Gastroesophageal sphincter (tissue), 3 donors: ENCODE measurements around the gene CEACAM20.

Source experiments
- EP300 ChIP-seq: sonication (generic); formaldehyde crosslinking; IDR thresholded peaks from one replicate; pipeline ENCODE4 v1.6.1; 2017; ENCODE audit warnings: antibody characterized with exemption, mild to moderate bottlenecking
- POLR2A ChIP-seq, 2 donors: fragments of 450-650 bp; IDR thresholded peaks; one replicate each; pipeline ENCODE4 v1.6.1; 2017; ENCODE audit warnings: antibody characterized with exemption in 2 of 2, mild to moderate bottlenecking in 2 of 2, moderate library complexity in 1 of 2
- POLR2AphosphoS5 ChIP-seq: sonication (generic); formaldehyde crosslinking; IDR thresholded peaks from one replicate; pipeline ENCODE4 v1.6.1; 2017; ENCODE audit warnings: antibody characterized with exemption
- TF ChIP-seq, protein P1 (sequence below), 4 experiments: fragments of 200-600 bp in 2 of 4; fragments of 450-650 bp in 2 of 4; sonication (generic) in 1 of 4; IDR thresholded peaks; one replicate each; pipeline ENCODE4 v1.5.1; 2017 to 2019; ENCODE audit warnings: antibody characterized with exemption in 4 of 4, mild to moderate bottlenecking in 2 of 4, moderate library complexity in 2 of 4

DNA sequence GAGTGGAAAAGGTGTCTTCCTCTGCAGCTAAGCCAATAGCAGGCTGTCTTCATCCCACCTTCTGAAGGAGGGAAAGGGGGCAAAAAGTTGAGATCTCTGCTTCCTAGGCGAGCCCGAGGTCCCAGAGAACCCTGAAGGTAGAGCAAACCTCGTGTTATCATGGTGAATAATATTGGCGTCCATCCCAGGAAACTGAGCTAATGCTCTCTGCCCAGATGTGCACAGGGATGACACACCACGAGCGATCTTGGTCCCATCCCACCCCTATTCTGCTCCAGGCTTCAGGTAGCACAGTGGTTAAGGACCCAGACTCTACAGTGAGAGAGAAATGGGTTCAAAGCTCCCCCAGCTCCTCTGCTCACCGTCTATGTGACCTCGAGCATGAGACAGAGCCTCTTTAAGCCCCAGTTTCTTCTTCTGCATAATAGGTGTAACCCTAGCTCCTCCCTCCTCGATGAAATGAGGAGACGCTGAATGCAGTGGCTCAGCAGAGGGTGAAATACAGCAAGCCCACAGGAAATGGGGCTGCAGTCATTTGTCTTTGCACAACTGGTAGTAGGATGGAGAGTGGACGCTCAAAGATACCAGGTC lies 9.9 kb upstream of the CEACAM20 start:
- TF ChIP-seq, protein P1, sequence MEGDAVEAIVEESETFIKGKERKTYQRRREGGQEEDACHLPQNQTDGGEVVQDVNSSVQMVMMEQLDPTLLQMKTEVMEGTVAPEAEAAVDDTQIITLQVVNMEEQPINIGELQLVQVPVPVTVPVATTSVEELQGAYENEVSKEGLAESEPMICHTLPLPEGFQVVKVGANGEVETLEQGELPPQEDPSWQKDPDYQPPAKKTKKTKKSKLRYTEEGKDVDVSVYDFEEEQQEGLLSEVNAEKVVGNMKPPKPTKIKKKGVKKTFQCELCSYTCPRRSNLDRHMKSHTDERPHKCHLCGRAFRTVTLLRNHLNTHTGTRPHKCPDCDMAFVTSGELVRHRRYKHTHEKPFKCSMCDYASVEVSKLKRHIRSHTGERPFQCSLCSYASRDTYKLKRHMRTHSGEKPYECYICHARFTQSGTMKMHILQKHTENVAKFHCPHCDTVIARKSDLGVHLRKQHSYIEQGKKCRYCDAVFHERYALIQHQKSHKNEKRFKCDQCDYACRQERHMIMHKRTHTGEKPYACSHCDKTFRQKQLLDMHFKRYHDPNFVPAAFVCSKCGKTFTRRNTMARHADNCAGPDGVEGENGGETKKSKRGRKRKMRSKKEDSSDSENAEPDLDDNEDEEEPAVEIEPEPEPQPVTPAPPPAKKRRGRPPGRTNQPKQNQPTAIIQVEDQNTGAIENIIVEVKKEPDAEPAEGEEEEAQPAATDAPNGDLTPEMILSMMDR (IDR thresholded peaks at IDR 0.05): no peak
- TF ChIP-seq EP300: no peak
- no peak for TF ChIP-seq POLR2A (IDR thresholded peaks at IDR 0.05)
- TF ChIP-seq POLR2AphosphoS5: no peak
